HG03108 (cell line): ENCODE results near the gene IRF9.

Source experiments
- ATAC-seq: cut with Tn5 transposase; IDR thresholded peaks from one replicate; pipeline ENCODE4 v1.9.1; 2021; ENCODE audit warnings: moderate library complexity; ENCODE audit not compliant: unreplicated experiment

Gene IRF9

GRCh38 chr14:24131549-24131966 lies 29.5 kb upstream of the IRF9 start:
- ATAC-seq: no peak

- no peak for ATAC-seq
Observed at GRCh38 chr14:24132061-24132685, 28.9 kb upstream of the IRF9 start.

GRCh38 chr14:24132976-24133375 lies 28.1 kb upstream of the IRF9 start:
- no peak for ATAC-seq

- no peak for ATAC-seq
Observed at GRCh38 chr14:24133735-24134134, 27.3 kb upstream of the IRF9 start.

- ATAC-seq: no peak
Observed at GRCh38 chr14:24135584-24135833, 25.6 kb upstream of the IRF9 start.

GRCh38 chr14:24135834-24136683 lies 25.0 kb upstream of the IRF9 start, which contains the start of gene PSME1:
Gene PSME1, plus strand, starts transcription at chr14:24136194. Its CDS starts 69 bp downstream, at chr14:24136263.
- peak; percentile 79 for ATAC-seq

GRCh38 chr14:24136684-24137528 lies 24.2 kb upstream of the IRF9 start:
- no peak for ATAC-seq

GRCh38 chr14:24137529-24138395 lies 23.3 kb upstream of the IRF9 start:
- ATAC-seq: no peak

GRCh38 chr14:24138396-24139271 lies 22.4 kb upstream of the IRF9 start:
- no peak for ATAC-seq

- no peak for ATAC-seq
Observed at GRCh38 chr14:24139272-24139934, 21.7 kb upstream of the IRF9 start.

- peak; percentile 87 for ATAC-seq
Observed at GRCh38 chr14:24141097-24141880, 19.8 kb upstream of the IRF9 start, which contains the start of gene EMC9. Gene EMC9, minus strand, starts transcription at chr14:24141591. Its CDS starts 287 bp downstream, at chr14:24141304.

- no peak for ATAC-seq
Observed at GRCh38 chr14:24143511-24143910, 17.6 kb upstream of the IRF9 start.

GRCh38 chr14:24144451-24144850 lies 16.6 kb upstream of the IRF9 start:
- ATAC-seq: no peak

- no peak for ATAC-seq
Observed at GRCh38 chr14:24145219-24145618, 15.8 kb upstream of the IRF9 start.

GRCh38 chr14:24145690-24146452 lies 15.2 kb upstream of the IRF9 start:
- no peak for ATAC-seq

- peak; percentile 68 for ATAC-seq
Observed at GRCh38 chr14:24146453-24146977, 14.6 kb upstream of the IRF9 start, which contains the start of gene PSME2. Gene PSME2, minus strand, starts transcription at chr14:24146610. Its CDS starts 29 bp downstream, at chr14:24146581.
